Hepatocyte (in vitro differentiated cells): ENCODE results near the gene EPHB1.

ENCODE experiments used
- EZH2 ChIP-seq: fragments of 200-600 bp; sonication (generic); IDR thresholded peaks from 2 replicates; pipeline ENCODE4 v1.6.1; 2016; ENCODE audit warnings: antibody characterized with exemption, mild to moderate bottlenecking, borderline replicate concordance
- EZH2phosphoT487 ChIP-seq: fragments of 200-600 bp; sonication (generic); IDR thresholded peaks from one replicate; pipeline ENCODE4 v1.6.1; 2018; ENCODE audit warnings: antibody characterized with exemption, mild to moderate bottlenecking, low read depth, moderate library complexity; ENCODE audit not compliant: unreplicated experiment, severe bottlenecking
- TF ChIP-seq, protein P1 (sequence below): fragments of 200-600 bp; sonication (generic); IDR thresholded peaks from 2 replicates; pipeline ENCODE4 v1.5.1; 2016; ENCODE audit warnings: antibody characterized with exemption, mild to moderate bottlenecking; ENCODE audit not compliant: poor library complexity

DNA sequence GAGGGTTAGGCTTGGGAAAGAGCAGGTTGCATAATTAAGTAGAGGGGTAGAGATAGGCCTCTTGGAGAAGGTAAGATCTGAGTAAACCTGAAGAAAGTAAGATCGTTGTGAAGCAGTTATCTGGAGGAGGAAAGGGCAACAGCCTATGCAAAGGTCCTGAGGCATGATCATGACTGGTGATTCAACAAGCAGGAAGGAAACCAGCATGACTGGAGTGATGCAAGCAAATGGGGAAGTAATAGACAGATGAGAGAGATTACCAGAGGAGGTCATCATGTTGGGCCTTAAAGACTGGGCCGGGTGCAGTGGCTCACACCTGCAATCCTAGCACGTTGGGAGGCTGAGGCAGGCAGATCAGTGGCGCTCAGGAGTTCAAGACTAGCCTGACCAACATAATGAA is 360.2 kb downstream of the EPHB1 start:
- TF ChIP-seq, protein P1, sequence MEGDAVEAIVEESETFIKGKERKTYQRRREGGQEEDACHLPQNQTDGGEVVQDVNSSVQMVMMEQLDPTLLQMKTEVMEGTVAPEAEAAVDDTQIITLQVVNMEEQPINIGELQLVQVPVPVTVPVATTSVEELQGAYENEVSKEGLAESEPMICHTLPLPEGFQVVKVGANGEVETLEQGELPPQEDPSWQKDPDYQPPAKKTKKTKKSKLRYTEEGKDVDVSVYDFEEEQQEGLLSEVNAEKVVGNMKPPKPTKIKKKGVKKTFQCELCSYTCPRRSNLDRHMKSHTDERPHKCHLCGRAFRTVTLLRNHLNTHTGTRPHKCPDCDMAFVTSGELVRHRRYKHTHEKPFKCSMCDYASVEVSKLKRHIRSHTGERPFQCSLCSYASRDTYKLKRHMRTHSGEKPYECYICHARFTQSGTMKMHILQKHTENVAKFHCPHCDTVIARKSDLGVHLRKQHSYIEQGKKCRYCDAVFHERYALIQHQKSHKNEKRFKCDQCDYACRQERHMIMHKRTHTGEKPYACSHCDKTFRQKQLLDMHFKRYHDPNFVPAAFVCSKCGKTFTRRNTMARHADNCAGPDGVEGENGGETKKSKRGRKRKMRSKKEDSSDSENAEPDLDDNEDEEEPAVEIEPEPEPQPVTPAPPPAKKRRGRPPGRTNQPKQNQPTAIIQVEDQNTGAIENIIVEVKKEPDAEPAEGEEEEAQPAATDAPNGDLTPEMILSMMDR: no peak
- TF ChIP-seq EZH2phosphoT487 (no peak), EZH2 (no peak)
